NCI-H2171 treated with DMSO at 0.1 percent for 48 hours (cell line): Measurements from ENCODE around the gene TTC38.
"Not testable (repeated sequence)": the region's sequence is repeated elsewhere in the genome, so short reads cannot be mapped to it uniquely, and the experiment has no call there.

Experiments
- DNase-seq: peaks from one replicate; lab custom pipeline; 2025; lab: John Stamatoyannopoulos, UW

TTC38 gene

DNA sequence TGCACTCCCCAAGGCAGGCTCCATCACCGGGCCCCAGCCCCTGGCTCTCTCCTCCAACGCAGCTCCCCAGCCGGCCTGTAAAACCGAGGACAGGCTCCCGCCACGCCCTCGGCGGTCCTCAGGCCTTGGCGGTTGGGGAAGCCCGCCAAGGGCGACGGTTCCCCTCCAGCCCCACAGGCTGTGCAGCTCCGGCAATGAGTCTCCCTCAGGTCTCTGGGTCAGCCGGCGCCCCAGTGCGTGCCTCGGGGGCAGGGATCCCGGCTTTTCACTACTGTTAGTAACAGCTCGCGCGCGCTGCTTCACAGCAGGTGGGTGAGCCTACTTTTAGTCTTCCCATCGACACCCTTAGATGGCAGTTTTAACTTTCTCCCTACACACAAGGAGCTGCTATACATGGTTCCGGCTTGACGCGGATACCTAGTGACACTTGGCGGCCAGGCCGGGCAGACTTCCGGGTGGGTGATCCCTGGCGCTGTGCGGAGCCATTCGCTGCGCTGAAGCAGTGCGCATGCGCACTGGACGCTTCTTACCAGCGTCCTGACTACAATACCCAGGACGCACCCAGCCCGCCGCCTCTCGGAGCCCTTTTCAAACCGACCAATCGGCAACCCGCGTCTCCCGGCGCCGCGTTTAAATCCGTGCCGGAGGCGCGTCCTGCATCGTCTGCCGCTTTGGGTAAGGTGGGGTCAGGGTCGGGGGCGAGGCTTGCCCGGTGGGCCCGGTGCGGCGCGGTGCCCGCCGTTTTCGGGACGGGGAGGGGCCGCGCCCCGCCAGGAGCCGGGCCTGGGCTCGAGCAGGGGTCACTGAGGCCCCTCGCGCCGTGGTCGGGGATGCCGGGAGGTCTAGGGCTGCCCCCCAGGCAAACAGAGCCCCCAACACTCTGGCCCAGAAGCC, 28.7 kb downstream of the TTC38 start, which contains the start of gene GTSE1:
GTSE1 (plus strand) TSS at position 614 of the 894 bp plus-strand sequence. CDS start 531 bp downstream, outside the sequence.
- peak; percentile 98 for DNase-seq

DNA sequence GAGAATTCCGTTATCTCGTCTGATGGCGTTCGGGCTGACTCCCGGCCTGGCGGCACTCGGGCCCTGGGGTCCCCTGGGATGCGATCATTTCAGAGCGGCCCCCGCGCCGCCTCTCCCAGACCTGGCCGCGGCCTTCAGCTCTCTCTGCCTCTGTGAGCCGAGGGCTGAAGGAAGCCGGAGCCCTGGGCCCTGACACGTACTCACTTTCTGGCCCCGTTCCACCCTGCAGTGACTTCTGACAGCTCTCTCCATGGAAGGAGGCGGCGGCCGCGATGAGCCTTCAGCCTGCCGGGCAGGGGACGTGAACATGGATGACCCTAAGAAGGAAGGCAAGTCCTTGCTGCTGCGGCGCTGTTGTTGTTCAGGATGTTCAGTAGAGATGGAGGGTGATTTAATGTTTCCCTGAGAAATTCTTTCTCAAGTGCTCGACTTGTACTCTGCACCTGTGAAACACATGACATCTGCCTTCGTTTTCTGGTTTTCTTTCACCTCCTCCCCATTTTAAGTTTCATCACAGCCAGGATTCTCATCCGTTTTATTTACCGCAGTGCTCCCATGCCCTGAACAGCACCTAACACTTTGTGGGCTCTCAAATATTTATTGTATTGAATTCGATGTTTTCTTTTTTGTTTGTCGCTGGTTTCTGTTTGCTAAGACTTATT, 29.5 kb downstream of the TTC38 start:
- DNase-seq: peak; percentile 38

GRCh38 chr22:46299101-46299500, 31.3 kb downstream of the TTC38 start:
- DNase-seq: no peak

DNA sequence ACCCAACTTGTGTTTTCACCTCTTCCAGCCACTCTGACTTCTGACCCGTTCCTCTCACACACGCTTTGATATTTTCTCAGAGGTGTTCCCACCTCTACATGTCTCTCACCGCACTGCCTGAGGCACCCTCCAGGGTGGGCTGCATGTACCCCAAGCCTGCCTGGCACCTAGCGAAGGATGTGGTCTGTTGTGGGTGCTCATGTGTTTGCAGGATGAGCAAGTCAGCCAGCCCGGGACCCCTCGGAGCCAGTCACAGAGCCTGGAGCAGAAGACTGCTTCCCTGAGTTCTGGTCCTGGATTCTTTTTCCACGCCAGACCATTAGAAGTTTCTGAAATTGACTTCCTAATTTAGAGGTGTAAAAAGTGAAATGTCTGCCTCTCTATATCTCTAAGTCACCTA, 32.7 kb downstream of the TTC38 start:
- DNase-seq: no peak

GRCh38 chr22:46303347-46303965, 35.6 kb downstream of the TTC38 start:
- DNase-seq: peak; percentile 42

GRCh38 chr22:46308283-46308988, 40.6 kb downstream of the TTC38 start:
- DNase-seq: no peak

- no peak for DNase-seq
These were observed 41.8 kb downstream of the TTC38 start for GRCh38 chr22:46309526-46310085.

GRCh38 chr22:46312056-46312455, 44.2 kb downstream of the TTC38 start:
- no peak for DNase-seq

DNA sequence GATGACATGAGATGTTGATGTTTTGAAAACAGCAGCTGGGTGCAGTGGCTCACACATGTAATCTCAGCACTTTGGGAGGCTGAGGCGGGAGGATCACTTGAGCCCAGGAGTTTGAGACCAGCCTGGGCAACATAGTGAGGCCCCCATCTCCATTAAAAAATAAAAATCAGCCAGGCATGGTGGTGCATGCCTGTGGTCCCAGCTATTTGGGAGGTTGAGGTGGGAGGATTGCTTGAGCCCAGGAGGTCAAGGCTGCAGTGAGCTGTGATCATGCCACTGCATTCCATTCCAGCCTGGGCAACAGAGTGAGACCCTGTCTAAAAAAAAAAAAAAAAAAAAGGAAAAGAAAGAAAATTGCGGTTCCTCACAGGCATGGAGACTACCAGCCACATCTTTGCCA, 45.0 kb downstream of the TTC38 start:
- DNase-seq: not testable (repeated sequence)

GRCh38 chr22:46315976-46316375, 48.2 kb downstream of the TTC38 start:
- DNase-seq: no peak

- no peak for DNase-seq
These were observed 49.8 kb downstream of the TTC38 start for GRCh38 chr22:46317646-46318045.

DNA sequence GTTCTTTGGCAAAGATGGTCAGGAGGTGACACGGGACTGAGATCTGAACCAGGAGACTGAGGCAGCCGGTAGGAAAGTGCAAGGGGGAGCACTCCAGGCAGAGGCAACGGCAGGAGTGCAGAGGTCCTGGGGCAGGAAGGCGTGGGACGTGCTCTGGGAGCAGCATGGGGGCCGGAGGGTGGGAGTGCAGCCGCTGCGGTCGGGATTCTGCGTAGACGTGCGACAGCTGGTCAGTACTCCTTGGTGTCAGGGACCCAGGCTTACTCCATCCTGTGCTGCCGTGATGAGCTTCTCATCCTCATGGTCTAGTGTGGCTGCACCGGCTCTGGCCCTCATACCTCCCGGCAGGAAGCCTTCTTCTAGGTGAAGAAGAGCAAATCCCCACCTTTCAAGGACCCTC, 50.8 kb downstream of the TTC38 start:
- DNase-seq: no peak

DNA sequence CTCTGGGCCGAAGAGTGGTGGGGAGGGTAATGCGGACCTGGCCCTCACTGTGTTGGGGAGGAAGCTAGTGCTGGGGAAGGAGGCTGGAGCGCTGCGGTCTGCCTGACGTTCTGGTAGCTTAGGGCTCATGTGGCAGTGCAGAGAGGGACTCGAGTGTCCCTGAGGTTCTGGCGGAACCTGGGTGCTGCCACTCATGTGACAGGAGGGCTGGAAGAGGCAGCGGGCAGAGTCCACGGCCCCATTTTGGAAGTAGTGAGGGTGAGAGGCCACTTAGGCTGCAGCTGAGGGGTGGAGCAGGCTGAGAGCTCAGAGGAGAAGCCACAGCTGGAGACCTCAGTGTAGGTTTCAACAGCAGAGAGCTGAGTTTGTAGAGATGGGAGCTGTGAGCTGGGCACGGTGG, 51.5 kb downstream of the TTC38 start:
- DNase-seq: no peak

GRCh38 chr22:46320166-46320710, 52.4 kb downstream of the TTC38 start:
- DNase-seq: no peak

DNA sequence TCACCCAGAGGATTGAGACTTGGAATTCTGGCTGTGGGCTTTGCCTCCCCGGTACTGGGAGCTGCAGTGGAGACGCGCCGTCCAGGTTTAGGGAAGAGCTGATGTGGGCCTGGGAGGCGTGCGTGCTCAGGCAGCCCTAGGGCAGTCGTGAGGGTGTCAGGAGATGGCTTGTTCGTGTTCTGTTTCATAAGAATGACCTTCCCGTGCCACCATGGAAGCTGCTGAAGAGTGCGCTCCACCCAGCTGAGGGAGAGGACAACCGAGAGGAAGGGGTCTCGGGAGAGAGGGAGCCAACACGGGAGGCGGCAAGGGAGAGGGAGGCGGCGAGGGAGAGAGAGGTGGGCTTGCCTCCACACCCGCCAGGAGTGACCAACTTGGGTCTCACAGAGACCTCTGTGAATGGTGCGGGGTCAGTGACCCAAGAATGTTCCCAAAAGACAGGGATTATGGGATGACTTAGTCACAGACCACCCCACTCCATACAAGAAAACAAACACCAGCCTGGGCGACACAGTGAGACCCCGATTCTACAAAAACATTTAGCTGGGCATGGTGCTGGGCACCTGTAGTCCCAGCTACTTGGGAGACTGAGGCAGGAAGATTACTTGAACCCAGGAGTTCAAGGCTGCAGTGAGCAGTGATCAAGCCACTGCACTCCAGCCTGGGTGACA, 53.0 kb downstream of the TTC38 start:
- DNase-seq: no peak

DNA sequence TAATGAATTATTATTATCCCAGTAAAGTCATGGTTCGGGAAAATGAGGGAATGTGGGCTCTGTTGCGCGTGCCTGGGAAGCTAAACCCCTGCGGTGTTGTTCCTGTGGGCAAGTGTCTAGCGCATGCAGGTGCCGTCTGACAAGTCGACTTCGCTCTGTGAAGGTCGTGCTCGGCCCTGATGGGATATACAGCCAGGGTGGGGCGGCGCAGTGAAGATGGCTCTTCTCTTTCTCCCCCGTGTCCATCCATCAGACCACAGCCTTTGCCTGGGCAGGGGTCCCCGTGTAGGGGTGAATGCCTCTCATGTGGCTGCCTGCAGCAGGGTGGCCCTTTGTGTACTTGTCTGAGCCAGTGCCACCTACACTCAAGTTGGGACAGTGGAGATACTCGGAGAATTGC, 54.9 kb downstream of the TTC38 start:
- no peak for DNase-seq

DNA sequence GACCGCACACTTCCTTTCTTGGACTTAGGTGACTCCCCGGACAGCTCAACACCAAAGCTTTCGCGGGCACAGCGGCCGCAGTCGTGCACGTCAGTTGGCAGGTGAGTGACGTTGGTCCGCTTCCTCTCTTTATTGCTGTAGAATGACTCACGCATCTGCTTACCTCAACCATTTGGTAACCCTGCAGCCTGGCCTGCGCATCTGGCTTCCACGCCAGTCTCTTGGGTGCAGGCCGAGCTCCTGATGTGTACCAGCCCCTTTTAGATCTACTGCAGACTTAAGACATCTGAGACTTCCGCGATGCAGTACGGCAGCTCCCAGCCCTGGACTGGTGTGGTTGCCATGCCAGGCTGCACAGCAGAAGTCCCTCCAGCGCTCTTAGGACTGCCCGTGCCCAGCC, 55.4 kb downstream of the TTC38 start:
- DNase-seq: no peak

DNA sequence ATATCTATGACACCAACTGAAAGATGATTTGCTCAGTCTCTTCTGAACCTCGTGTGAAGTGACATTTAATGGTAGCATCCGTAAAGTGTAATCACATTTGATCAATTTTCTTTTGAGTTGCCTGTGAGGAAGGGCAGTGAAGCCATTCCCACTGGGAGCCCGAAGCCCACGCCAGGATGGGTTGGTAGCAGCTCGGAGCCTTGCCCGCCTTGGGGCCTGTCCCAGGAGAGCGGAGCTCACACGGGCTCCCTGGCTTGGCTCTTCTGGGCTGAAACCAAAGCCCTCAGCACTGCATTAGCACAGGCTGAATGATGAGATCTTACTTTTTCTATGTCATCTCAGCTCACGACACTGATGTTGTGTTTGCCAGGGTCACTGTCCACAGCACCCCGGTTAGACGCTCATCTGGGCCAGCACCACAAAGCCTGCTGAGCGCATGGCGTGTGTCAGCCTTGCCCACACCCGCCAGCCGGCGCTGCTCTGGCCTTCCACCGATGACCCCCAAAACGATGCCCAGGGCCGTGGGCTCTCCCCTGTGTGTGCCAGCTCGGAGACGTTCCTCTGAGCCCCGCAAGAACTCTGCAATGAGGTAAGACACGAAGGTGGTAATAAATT, 58.4 kb downstream of the TTC38 start:
- DNase-seq: no peak

GRCh38 chr22:46327691-46328465, 60.1 kb downstream of the TTC38 start:
- DNase-seq: no peak

DNA sequence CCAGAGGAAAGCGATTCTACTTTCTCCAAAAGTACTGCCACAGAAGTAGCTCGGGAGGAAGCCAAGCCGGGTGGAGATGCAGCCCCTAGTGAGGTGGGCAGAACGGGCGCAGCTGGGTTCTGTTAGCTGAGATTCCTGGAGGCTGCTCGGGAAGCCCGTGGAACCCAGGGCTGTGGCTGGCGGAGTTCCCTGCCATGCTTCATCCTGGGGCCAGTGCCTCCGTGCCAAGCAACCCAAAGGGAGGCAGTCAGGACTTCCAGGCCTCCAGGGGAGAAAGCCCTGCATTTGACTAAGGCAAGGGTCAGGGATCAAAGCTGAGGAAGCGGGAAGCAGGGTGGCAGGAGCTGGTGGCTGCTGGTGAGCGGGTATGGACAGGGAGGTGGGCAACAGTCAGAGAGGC, 61.0 kb downstream of the TTC38 start:
- no peak for DNase-seq
